VCaP (cell line): ENCODE data around the gene TPPP2.

Experiments used
- H3K27ac ChIP-seq: fragments of 450-650 bp; 2 replicates; pipeline ENCODE4 v1.5.1; 2017
- TF ChIP-seq, protein P1 (sequence below): fragments of 450-650 bp; conservative IDR thresholded peaks from 2 replicates; pipeline ENCODE4 v1.5.1; 2017; ENCODE audit warnings: mild to moderate bottlenecking, moderate library complexity

TPPP2 gene

DNA sequence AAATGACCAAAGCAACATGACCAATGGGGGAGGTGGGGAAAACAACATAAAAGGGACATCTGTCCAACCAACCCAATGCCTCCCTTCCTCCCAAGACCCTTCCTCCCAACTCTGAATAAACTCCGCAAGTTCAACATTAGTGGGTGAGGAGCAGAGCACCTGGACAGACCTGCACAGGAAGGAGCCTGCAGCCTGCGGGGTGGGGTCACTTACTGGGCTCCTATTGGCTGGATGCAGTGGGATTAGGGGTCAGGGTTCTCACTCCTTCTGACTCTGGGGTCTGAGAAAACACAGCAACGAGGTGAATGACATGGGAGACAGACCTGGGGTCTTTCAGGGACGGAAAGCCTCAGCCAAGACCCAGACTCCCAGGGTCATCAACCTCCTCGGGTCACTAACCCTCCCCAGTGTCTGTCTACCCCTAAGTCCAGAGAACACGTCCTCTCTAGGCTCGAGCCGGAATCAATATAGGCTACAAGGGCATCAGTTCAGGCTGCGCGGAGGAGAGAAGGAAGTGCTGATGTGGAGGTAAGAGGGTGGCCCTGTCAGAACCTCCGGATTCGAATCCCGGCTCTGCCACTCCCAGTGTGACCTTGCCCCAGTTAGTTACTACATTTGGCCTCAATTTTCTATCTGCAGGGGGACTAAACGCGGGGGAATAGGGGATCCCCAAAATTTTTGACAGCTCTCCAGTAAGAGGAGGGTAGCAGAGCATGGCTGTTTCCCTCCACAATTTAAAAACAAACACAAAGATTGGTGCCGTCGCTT, 6.0 kb upstream of the TPPP2 start:
- H3K27ac ChIP-seq, result peak overlapping the region; percentile 70; the same call in 1 of the 2 replicates
- TF ChIP-seq, protein P1, sequence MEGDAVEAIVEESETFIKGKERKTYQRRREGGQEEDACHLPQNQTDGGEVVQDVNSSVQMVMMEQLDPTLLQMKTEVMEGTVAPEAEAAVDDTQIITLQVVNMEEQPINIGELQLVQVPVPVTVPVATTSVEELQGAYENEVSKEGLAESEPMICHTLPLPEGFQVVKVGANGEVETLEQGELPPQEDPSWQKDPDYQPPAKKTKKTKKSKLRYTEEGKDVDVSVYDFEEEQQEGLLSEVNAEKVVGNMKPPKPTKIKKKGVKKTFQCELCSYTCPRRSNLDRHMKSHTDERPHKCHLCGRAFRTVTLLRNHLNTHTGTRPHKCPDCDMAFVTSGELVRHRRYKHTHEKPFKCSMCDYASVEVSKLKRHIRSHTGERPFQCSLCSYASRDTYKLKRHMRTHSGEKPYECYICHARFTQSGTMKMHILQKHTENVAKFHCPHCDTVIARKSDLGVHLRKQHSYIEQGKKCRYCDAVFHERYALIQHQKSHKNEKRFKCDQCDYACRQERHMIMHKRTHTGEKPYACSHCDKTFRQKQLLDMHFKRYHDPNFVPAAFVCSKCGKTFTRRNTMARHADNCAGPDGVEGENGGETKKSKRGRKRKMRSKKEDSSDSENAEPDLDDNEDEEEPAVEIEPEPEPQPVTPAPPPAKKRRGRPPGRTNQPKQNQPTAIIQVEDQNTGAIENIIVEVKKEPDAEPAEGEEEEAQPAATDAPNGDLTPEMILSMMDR, result no peak

DNA sequence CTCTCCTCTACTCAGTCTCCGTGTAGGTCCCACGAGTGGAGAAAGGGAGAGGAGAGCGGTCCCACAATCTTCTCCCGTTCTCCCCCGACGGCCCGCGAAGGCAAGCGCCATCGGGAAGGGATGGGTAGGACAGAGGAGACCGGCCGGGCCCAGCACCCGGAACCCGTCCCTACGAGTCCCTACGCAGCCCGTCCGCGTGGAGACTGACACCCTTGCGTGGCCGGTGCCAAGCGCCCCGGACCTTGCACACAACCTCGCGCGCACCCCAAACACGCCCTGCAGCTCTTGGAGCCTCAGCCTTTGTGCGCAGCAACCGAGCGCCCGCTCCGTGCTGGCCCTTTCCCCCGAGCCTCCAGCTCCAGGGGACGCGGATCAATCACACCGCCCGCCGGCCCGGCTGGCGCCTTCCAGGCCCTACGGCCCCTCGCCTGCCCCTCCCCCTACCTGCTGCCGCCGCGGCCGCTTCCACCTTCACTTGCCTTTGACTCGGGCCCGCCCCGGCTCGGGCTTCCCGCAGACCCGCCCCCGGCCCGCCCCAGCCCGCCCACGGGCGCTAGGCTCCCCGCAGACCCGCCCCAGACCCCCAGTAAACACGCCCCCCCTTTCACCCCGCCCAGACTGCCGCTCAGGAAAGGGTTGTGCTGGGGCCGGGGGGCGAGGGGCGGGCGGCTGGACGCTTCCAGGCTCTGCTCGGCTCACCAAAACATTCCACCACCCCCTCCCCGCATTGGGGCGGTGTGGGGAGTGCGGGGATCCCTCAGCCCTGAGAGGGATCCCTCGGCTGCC, 5.2 kb upstream of the TPPP2 start, which contains the start of gene NDRG2:
NDRG2 (minus strand) TSS at position 477 of the 786 bp plus-strand sequence. CDS start 1,746 bp downstream, outside the sequence.
- TF ChIP-seq, protein P1, result no peak
- H3K27ac ChIP-seq, result peak within 1 kb of the TSS; percentile 70; the same call in 1 of the 2 replicates

DNA sequence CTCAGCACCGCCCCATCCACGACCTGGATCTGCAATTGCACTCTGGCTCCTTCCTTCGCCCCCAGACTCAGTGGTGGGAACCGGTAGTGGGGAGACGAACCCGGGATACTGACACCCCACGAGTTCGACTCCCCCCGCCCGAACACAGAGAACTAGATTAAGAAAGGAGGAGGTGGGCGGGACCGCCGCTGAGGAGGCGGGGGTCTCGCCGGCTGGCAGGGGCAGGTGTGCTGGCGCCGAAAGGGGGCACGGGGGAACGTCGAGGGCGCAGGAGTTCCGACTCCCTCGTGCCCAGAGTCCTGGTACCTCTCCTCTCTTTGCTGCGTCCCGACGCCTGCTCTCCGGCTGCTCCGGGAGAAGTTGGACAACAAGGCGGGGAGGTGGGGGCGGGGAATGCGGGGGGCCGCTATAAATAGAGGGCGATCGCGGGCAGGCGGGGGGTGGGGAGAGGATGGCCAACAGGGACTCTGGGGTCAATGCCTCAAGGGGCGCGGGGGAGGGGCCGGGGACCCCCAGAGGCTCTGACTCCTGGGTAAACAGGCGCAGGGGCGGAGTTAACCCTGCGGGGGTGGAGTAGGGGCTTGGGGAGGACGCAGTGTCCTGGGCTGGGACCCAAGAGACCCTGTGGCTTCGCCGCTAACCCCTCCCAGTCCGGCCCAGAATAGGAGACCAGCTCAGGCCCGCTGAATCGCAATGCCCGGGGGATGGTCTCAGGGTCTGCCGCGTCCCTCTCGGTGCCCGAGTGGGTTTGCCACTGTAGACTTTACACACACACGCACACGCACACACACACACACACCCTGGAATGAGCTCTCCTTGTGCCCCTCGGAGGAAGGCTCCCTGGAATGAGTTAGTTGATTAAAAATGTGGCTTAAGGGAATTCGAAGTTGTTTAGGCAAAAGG, 4.4 kb upstream of the TPPP2 start:
- TF ChIP-seq, protein P1, result no peak
- peak overlapping the region; percentile 70; the same call in 1 of the 2 replicates for H3K27ac ChIP-seq

DNA sequence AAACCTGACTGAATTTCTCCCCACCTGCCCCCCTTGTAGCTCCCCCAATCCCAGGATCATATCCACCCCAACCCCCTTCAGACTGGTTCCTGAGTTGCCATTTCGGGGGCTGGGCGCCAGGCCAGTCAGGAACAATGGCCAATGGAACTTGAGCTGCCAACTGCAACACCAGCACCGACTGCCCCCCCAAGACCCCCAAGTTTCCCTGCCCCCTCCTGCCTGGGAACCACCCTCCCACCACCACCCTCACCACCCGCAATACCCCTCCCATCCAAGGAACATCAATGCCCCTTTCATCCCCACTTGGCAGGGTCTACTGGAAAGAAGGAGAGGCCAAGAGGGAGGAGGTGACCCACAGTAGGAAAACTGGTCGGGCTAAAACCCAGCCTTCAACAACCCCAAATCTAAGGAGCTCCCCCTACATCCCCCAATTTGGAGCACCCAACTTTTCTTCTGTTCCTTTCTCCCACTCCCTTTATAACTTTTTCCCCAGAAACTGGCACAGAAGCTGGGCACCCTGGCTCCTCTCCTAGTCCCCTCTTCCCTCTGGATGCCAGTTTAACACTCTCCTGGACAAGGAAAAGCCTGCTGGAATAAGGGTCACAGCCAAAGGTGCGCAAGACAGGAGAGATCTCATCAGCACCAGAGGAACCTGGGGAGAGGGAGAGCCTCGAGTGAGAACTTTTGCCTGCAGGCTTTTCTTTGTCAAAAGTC, 3.6 kb upstream of the TPPP2 start:
- H3K27ac ChIP-seq, result no peak overlapping the region
- TF ChIP-seq, protein P1, result no peak

DNA sequence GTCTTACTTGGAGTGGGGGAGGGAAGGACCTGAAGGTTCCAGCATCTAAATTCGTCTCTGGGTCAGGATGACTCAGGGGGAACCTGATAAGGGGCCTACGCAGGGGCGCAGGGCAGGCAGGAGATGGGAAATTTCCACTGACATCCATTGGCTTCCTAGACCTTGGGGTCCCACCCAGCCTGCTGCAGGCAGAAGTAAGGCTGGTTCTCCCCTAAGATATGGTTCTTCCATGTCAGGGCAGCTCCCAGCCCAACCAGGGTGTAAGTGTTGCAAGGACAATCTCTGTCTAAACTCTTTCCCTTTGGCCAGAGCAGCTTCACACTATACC, 3.1 kb upstream of the TPPP2 start:
- TF ChIP-seq, protein P1, result no peak

DNA sequence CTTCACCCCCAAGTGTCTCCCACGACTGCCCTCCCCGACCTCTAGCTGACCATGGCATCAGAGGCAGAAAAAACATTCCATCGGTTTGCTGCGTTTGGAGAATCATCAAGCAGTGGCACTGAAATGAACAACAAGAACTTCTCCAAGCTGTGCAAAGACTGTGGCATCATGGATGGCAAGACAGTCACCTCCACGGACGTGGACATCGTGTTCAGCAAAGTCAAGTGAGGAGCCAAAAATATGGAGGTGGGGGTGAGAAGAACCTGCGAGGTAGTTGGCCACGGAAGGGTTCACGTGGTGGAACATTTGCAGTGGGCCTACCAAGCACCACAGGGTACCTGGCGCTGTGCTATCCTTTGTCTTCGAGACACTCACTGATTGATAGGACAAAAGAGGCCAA, 514 bp downstream of the TPPP2 start:
- H3K27ac ChIP-seq, result no peak overlapping the region
- TF ChIP-seq, protein P1, result no peak

More for the DNA sequence above, 3.1 kb upstream of the TPPP2 start:
- H3K27ac ChIP-seq, result no peak overlapping the region
